Muscle of arm (tissue), 12 donors: ENCODE measurements around the gene GTF2IRD1. TPM values are rescaled to one million over a fixed set of nuclear protein-coding genes. Genes with fewer than 3 reads are reported as not detected.
"Not testable (repeated sequence)": the region's sequence is repeated elsewhere in the genome, so short reads cannot be mapped to it uniquely, and the experiment has no call there.

Source experiments
- DNase-seq: peaks from one replicate; pipeline ENCODE4 v3.0.0-alpha.2; 2013
- polyA plus RNA-seq, 12 donors: library from polyadenylated mRNA; unstranded; fragments of 120-200 nt; gene quantifications; one replicate each; pipeline ENCODE4 v1.2.1, GENCODE V29; 2013; ENCODE audit not compliant: insufficient read length in 12 of 12

The GTF2IRD1 gene
- polyA plus RNA-seq, 12 donors: 31.8 to 55.0 (median 46.8) TPM; not detected in 1

DNA sequence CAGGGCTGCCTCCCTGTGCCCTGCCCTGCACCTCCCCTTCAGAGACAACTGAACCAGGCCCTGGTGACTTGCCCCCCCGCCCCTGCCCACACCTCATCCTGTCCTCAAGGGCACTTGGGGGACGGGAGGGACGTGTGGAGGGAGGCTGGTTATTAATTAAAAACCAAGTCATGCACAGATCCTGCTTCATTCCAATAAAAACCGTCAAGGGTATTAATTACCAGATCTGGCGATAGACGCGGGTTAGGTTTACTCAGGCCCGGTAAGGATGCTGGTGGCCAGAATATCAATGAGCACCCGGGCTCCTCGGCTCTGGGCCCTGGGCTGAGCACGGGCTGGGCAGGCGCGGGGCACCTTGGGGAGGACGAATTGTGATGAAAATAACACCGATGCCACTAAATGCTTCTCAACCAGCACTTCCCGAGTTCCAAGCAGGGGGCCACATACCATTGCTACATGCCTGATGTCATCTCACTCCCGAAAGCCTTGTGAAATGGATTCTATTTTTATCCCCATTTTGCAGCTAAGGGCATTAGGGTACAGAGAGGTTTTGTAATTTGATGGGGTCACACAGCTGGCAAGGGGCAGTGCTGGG is 24.5 kb upstream of the GTF2IRD1 start:
- DNase-seq: no peak

DNA sequence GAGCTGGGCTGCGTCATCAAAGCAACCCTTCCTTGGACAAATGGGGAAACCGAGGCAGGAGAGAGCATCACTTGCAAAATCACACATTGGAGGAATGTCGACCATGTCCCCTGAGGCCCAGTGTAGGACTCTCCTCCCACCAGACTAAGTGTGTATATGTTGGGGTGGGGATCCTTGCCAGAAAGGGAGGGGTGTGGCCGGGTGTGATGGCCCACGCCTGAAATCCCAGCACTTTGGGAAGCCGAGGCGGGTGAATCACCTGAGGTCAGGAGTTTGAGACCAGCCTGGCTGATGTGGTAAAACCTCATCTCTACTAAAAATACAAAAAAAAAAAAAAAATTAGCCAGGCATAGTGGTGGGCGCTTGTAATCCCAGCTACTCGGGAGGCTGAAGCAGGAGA is 23.3 kb upstream of the GTF2IRD1 start:
- not testable (repeated sequence) for DNase-seq

DNA sequence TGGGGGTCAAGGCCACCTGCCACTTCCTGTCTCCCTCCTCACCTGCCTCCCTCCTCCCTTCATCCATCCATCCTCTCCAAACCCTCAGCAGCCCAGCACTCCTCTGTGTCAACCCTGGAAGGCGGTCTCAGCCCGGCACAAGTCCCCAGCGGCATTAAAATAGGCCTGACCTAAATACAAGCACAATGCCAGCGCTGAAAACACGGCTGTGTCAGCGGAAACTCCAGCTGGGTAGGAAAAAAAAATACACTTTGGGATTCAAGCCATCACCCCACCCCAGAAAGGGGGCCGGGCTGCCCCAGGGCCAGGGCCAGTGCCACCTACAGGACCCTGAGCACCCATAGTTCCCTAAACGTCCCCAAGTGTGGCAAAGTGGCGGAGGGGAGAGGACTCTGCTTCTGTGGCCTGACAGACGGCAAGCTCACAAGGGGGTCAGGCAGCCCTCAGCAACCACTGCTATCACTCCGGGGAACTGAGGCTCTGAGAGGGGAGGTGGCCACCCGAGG is 22.7 kb upstream of the GTF2IRD1 start:
- no peak for DNase-seq

DNA sequence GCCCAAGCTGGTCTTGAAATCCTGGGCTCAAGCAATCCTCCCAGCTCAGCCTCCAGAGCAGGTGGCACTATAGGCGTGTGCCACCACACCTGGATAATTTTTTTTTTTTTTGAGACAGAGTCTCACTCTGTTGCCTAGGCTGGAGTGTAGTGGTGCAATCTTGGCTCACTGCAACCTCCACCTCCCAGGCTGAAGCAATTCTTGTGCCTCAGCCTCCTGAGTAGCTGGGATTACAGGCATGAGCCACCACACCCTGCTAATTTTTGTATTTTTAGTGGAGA is 16.5 kb upstream of the GTF2IRD1 start:
- not testable (repeated sequence) for DNase-seq

DNA sequence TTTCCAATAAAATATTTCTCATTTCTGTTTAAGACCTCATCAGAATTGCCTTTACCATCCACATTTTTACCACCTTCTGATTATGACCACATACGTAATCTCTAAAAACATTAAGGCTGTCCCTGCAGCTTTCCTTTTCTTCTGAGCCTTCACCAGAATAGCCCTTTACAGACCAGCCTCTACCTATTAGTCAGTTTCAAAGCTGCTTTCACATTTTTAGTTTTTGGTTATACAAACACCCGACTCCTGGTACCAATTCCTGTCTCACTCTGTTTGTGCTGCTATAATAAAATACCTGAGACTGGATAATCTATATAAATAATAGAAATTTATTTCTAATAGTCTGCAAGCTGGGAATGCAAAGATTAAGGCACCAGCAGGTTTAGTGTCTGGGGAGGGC is 15.4 kb upstream of the GTF2IRD1 start:
- DNase-seq: no peak

DNA sequence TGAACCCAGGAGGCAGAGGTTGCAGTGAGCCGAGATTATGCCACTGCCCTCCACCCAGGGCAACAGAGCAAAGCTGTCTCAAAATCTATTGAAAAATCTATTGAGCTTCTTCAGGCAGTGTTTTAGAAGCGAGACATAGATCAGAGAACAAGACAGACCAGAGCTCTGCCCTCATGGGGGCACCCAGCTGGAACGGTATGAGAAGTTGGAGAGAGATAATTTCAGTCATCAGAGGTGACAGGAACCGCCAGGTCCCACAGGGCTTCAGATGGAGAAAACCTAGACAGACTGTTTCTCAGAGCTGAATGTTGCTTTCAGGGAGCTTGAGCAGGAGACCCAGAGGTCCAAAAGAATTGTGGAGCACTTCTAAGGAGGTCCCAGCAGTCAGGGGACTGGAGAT is 14.2 kb upstream of the GTF2IRD1 start:
- no peak for DNase-seq

DNA sequence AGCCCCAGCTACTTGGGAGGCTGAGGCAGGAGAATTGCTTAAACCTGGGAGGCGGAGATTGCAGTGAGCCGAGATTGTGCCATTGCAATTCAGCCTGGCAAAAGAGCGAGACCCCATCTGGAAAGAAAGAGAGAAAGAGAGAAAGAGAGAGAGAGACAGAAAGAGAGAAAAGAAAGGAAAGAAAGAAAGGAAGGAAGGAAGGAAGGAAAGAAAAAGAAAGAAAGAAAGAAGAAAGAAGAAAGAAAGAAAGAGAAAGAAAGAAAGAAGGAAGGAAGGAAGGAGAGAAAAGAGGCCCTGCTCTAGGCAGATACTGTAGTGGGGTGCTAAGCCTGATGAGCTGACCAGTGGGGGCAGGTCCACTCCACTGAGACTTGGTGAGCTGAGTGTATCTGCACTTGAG is 13.6 kb upstream of the GTF2IRD1 start:
- DNase-seq: not testable (repeated sequence)

DNA sequence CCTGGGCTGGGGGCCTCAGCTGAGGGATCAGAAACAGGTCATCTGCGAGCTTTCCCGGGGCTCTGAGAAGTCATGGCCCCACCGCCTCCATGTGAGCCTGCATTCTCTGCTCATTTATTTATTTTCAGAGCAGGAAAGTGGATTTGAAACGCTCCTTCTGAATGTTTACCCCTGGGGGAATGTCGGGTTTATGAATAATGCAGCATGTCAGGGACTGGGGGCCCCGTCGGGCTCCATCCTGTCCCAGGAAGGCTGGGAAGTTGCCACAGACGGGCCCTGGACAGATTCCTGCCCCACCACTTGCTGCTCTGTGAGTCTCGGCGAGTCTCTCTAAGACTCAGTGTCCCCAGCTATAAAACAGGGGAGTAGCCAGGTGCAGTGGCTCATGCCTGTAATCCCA is 11.9 kb upstream of the GTF2IRD1 start:
- DNase-seq: no peak

DNA sequence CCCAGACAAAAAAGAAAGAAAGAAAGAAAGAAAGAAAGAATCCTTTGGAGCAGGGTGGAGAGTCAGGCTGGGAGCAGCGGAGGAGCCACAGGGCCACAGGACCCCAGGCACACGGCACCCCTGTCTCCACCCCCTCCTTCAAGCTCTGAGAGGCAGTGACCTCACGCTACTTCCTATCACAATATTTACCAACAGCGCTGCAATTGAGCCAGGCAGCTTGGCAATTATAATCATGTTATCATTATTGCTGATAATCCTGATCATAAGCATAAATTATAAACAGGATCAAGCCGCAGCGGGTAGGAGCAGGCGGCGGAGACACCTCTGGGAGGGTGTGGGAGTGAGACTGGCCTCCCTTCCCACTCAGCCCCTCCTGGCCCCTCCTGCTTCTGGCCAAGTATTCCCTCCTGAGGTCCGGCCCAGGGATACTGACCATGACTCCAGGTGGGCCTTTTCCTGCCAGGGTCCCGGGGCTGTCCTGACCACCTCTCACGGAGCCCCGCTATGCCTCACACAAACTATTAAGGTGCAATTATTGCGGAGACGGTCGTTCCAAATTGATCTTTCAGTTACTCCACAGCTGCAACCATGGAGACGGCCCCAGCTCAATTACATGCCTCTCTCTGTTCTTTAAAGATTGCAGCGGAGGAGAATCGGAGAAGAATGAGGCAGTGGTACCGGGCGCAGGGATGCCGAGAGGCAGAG is 10.0 kb upstream of the GTF2IRD1 start:
- no peak for DNase-seq

DNA sequence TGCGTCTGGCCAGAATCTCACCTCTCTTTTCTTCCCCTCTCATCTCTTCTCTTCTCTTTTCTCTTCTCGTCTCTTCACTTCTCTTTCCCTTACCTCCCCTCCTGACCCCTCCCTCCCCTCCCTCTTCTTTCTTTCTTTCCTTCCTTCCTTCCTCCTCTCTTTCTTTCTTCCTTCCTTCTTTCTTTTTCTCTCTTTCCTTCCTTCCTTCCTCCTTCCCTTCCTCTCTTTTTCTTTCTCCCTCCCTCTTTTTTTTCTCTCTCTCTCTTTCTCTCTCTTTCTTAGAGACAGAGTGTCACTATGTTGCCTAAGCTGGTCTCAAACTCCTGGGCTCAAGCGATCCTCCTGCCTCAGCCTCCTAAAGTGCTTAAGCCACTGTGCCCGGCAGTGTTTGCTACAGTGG is 4.6 kb upstream of the GTF2IRD1 start:
- no peak for DNase-seq

DNA sequence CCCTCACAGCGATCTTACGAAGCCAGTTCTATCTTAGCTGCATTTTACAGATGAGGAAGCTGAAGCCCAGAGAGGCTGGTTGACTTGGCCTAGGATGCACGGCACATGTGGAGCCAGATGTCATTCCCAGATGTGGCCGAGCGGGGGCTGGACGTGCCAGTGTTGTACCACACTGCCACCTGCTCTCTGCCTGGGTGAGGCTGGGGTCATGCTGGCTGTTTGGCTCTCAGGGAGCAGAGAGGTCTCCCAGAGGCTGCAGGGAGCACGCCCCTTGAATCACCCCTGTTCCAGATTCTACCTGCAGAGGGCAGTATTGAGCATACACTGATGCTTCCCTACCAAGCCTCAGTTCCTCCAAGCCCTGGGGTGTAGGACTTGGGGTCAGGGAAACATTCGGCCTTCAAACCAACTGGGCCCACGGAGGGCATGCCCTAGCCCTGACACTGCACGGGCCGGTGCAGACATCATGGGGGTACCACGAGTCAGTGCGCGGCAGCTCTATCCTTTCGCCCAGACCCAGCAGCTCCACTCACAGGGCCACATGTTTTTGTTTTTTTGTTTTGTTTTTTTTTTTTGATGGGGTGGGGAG is 3.8 kb upstream of the GTF2IRD1 start:
- DNase-seq: no peak

DNA sequence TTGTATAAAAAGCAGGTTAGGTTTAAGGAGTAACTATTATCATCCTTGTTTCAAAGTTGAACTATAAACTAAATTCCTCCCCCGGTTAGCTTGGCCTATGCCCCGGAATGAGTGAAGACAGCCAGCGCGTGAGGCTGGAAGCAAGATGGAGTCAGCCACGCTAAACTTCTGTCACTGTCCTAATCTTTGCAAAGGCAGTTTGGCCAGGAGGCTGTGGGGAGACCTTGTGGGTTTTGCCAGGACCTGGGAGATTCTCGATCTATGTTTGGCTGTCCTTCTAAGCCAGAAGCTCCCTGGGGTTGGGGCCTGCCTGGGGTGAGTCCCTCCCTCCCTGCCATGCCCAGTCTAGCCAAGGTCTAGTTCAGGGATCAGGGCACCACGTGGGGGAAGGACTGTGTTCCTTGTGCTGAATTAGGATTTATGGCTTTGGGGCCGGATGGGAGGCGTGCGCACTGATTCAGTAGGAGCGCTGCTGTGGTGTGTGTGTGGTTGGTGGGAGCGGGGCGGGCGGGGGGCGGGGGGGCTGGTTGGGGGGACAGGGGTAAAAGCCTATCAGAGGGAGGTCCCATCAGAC is 871 bp upstream of the GTF2IRD1 start:
- peak; percentile 14 for DNase-seq

DNA sequence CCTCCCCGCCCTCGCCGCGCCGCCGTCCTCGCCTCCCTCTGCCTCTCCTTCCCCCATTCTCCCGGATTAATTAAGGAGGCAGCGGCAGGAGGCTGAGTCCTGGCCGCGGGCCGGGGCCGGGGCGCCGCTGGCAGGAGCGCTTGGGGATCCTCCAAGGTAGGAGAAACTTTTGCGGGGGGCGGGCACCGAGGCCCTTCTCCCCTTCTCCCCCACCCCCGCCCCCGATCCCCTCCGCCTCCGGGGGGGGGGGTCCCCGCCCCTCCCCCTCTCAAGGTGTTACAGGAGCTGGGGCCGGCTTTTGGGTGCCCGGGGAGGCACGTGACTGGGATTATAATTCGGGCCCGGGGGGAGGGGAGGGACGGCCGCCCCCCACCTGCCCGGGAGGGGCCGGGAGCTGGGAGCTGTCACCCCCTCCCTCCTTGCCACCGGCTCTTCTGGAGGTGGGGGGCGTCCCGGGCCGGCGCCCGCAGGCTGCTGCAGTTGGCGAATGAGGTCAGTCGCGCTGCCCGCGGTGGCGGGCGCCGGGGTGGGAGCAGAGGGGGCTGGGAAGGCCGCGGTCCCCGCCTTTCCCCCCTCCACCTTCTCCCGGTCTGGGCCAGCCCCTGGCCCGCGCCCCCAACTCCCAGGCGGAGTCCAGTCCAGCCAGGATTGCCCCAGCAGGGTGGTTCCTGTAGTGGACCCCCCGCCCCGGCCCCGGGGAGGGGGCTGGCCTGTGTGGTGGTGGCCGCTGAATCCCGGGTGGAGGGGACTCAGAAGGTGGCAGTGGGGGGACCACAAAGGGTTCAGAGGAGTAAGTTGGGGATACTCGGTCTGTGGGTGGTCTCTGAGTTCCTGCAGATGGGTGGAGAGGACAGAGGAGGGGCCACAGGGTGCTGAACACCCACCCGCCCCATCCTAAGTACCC is 567 bp downstream of the GTF2IRD1 start:
- DNase-seq: peak; percentile 15

DNA sequence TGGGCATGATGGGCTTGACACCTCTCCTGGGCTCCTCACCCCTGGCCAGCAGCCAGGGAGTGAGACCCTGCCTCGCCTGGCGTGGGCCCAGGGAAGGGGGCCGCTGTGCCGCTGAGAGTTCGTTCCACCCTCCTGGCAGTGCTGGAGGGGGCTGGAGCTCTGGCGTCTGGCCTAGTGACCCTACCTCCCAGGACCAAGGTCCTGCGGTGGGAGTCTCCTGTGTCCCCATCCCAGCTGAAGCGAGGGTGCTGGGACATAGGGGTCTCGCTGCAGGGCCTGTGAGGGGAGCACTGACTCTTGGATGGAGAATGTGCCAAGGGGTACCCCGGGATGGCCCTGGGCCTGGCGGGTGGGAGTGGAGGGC is 1.2 kb downstream of the GTF2IRD1 start:
- peak; percentile 18 for DNase-seq

DNA sequence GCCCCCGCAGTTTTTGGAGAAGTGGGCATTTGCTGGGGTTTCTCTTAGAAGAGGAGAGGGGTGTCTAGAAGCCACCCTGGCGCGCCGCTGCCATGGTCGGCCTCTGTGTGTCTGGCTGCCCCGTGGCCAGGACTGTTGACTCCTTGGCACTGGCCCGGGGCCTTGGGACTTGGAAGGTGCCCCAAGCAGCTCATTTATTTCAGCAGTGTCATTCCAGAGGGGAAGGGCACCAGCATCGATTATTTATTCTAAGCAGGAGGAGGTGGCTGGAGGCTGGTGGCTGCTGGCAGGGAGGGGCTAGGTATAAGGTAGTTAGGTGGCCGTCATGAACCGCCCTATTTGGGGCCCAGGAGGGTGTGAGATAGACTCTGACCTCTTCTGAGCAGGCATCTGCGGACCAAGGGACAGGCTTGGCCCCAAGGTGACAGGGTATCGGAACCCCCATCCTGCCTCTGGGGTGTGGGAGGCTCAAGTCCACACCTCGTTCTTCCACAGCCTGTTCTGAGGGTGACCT is 1.6 kb downstream of the GTF2IRD1 start:
- no peak for DNase-seq

DNA sequence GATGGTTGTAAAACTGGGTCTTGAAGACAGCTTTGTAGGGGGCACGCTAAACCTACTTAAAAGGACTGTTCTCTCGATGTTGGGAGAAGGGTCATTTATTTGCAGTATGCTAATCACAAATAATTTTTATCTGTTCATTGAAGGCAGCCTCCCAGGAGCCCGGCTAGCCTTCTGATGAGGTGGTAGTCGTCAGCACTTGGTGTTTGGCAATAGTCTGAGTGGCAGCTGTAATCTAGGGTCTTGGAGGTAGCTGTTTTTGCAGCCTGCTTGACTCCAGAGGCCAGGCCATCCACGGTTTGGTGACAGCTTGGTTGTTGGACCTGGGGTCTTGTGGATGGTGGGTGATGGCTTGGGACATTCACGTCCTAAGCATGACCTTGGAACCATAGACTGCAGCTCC is 2.2 kb downstream of the GTF2IRD1 start:
- no peak for DNase-seq

DNA sequence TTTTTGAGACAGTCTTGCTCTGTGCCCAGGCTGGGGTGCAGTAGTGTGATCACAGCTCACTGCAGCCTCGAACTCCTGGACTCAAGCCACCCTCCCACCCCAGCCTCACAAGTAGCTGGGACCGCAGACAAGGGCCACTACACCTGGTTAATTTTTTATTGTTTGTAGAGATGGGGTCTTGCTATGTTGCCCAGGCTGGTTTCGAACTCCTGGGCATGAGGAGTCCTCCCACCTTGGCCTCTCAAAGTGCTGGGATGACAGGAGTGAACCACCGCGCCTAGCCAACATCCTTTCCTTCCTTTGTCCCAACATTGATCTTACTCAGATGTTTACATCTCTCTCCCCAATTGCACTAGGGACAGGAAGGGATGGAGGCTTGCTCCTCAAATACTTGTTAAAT is 3.3 kb downstream of the GTF2IRD1 start:
- DNase-seq: no peak

DNA sequence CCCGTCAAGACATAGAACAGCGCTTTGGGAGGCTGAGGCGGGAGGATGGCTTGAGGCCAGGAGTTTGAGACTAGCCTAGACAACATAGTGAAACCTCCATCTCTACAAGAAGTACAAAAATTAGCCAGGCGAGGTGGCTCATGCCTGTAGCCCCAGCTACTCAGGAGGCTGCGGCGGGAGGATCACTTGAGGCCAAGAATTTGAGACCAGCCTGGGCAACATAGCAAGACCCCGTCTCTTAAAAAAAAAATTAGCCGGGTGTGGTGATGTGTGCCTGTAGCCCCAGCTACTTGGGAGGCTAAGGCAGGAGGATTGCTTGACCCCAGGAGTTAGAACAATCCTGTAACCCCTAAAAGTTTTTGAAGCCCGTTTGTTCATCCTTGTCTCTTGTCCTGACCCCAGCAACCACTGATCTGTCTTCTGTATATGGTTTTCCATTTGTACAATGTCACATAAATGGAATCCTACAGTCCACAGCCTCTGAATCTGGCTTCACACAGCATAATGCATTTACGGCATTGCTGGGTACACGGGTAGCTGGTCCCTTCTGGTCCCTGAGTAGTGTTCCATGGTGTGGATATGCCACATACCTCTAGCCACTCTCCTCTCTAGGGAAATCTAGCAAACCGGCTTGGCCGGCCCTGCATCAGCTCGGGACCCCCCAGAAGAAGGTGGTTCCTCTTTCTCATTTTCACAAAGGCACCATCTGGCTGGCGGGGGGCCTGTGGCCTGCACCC is 8.4 kb downstream of the GTF2IRD1 start:
- DNase-seq: no peak

DNA sequence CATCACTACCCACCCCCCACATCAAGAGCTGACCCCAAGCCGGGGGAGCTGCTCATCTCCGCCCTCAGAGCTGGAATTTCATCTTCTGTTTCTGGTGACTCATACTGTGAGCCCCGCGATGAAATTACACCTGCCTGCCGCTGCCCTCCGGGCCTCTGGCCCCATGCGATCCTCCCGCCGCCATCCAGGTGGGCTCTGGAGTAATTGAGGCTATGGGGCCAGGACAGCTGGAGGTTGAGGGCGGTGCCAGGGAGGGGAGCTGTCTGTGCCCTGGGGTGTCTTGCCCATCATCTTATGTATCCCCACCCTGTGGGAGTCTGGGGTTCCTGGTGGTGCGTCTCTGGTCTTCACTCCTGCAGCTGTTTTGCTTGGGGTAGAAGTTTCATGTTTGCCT is 9.0 kb downstream of the GTF2IRD1 start:
- DNase-seq: no peak

DNA sequence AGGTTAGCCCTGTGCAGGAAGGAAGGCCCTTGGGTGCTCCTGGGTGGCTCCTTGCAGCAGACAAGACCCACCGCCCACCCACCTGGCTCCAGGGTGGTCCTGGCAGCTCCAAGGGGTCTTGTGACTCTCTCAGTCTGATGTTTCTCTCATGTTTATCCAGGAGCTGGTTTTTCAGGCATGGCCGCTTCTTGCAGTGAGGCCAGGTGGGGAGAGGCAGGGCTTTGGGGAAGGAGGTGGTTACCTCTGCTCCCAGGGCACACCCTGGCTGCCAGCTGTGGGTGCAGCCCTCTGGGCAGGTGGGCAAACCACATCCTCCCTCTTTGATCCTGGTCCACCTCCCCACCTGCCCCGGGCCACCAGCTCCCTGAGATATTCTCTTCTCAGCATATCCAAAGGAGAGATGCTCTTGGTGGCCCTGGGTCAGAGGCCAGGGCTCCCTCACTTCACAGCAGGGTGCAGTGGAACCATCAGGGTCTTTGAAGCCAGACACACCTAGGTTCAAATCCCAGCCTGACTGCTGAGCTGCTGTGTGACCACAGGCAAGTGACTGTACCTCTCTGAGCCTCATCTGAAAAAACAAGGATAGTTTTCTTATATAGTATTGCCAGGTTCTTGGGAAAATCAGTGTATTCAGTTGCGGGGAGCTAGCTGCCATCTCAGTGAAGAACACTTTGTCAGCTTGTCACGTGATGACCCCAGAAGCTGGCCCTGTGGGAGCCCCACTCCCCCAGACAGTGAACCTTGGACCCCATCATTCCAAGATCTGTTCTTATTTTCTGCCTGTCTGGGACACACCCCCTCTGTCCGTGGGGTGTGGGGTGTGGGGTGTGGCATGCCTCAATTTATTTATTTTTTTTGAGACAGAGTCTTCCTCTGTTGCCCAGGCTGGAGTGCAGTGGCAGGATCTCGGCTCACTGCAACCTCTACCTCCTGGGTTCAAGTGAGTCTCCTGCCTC is 11.5 kb downstream of the GTF2IRD1 start:
- no peak for DNase-seq
